ENCODE results near the gene FRMD3. TPM values are rescaled to one million over a fixed set of nuclear protein-coding genes. Genes with fewer than 3 reads are reported as not detected.

The FRMD3 gene
- total RNA-seq, 1 experiment from 2014 or later: 14.5 TPM

DNA sequence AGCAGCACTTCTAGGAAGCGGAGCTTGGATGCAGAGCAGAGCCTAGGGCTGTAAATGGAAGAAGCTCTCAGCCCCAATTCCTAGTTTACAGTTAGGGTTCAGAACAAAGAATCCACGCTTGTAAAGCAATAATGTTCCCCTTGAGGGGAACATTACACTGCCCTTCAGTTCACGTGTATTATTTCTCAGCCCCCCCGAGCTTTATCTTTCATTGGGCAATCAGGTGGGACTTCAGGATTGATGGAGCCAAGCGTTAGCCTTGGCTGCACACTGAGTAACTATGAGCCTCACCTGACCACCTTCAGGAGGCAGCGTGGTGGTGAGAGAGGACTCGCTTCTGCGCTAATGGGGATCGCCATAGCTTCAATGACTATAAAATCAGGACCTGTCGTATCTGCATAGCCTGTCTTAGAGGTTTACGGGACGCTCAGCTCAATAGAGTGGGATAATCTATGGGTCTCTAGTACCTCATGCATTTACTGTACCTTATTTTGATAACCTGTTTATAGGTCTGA, 318.2 kb downstream of the FRMD3 start:
- peak; percentile 62 for ATAC-seq
- Histone ChIP-seq H3K4me1 (ENCODE audit: control insufficient read depth, insufficient read depth, low read length) (no peaks in the 10 kb centered on the region), H3K4me3 (ENCODE audit: low read depth in 2 of 2, low read length in 2 of 2) (peak overlapping the region; percentile 70 to 73), H3K27me3 (ENCODE audit: control insufficient read depth, insufficient read depth, low read length) (no peaks in the 10 kb centered on the region), H3K36me3 (ENCODE audit: control insufficient read depth, insufficient read depth, low read length) (no peaks in the 10 kb centered on the region), H3K27ac (ENCODE audit: low read length) (peak overlapping the region; percentile 63), H3K9me3 (ENCODE audit: control insufficient read depth, insufficient read depth, low read depth, low read length) (no peaks in the 10 kb centered on the region)
- POLR2A ChIA-PET: interaction anchor here (1.0 kb wide), 1 partner anchor 410 kb away, joined by 3 read pairs; no protein-coding TSS in a partner anchor
- DNase-seq (ENCODE audit: low read depth, low spot score): no peak
- intact Hi-C loops (cut with micrococcal nuclease; ENCODE audit: unreplicated experiment) (loop anchor here (5.0 to 10.0 kb wide), 2 partner anchors 325 to 377 kb away; no protein-coding TSS in a partner anchor), in situ Hi-C loops (cut with HindIII; ENCODE audit: low pct_unique_long_range_greater_than_20kb, low sequenced_read_pairs) (no loop called here)
- BruUV-seq (replicated peaks): no TSS peak
- TF ChIP-seq SIN3A (IDR thresholded peaks at IDR 0.05; ENCODE audit: borderline replicate concordance, insufficient read depth, low read depth, low read length): no peak
- TF ChIP-seq, protein P1, sequence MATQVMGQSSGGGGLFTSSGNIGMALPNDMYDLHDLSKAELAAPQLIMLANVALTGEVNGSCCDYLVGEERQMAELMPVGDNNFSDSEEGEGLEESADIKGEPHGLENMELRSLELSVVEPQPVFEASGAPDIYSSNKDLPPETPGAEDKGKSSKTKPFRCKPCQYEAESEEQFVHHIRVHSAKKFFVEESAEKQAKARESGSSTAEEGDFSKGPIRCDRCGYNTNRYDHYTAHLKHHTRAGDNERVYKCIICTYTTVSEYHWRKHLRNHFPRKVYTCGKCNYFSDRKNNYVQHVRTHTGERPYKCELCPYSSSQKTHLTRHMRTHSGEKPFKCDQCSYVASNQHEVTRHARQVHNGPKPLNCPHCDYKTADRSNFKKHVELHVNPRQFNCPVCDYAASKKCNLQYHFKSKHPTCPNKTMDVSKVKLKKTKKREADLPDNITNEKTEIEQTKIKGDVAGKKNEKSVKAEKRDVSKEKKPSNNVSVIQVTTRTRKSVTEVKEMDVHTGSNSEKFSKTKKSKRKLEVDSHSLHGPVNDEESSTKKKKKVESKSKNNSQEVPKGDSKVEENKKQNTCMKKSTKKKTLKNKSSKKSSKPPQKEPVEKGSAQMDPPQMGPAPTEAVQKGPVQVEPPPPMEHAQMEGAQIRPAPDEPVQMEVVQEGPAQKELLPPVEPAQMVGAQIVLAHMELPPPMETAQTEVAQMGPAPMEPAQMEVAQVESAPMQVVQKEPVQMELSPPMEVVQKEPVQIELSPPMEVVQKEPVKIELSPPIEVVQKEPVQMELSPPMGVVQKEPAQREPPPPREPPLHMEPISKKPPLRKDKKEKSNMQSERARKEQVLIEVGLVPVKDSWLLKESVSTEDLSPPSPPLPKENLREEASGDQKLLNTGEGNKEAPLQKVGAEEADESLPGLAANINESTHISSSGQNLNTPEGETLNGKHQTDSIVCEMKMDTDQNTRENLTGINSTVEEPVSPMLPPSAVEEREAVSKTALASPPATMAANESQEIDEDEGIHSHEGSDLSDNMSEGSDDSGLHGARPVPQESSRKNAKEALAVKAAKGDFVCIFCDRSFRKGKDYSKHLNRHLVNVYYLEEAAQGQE (IDR thresholded peaks at IDR 0.05; ENCODE audit: insufficient read depth in 1 of 2, low read depth in 2 of 2, low read length in 1 of 2): no peak
- TF ChIP-seq, protein P2, sequence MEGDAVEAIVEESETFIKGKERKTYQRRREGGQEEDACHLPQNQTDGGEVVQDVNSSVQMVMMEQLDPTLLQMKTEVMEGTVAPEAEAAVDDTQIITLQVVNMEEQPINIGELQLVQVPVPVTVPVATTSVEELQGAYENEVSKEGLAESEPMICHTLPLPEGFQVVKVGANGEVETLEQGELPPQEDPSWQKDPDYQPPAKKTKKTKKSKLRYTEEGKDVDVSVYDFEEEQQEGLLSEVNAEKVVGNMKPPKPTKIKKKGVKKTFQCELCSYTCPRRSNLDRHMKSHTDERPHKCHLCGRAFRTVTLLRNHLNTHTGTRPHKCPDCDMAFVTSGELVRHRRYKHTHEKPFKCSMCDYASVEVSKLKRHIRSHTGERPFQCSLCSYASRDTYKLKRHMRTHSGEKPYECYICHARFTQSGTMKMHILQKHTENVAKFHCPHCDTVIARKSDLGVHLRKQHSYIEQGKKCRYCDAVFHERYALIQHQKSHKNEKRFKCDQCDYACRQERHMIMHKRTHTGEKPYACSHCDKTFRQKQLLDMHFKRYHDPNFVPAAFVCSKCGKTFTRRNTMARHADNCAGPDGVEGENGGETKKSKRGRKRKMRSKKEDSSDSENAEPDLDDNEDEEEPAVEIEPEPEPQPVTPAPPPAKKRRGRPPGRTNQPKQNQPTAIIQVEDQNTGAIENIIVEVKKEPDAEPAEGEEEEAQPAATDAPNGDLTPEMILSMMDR (IDR thresholded peaks at IDR 0.05): peak; percentile 42
- TF ChIP-seq POLR2AphosphoS5 (IDR thresholded peaks at IDR 0.05; ENCODE audit: low read depth, low read length): no peak
- CTCF ChIA-PET: interaction anchor here (0.6 to 1.8 kb wide), 6 partner anchors 11 to 404 kb away, joined by 3 to 9 read pairs (median 5); no protein-coding TSS in a partner anchor

DNA sequence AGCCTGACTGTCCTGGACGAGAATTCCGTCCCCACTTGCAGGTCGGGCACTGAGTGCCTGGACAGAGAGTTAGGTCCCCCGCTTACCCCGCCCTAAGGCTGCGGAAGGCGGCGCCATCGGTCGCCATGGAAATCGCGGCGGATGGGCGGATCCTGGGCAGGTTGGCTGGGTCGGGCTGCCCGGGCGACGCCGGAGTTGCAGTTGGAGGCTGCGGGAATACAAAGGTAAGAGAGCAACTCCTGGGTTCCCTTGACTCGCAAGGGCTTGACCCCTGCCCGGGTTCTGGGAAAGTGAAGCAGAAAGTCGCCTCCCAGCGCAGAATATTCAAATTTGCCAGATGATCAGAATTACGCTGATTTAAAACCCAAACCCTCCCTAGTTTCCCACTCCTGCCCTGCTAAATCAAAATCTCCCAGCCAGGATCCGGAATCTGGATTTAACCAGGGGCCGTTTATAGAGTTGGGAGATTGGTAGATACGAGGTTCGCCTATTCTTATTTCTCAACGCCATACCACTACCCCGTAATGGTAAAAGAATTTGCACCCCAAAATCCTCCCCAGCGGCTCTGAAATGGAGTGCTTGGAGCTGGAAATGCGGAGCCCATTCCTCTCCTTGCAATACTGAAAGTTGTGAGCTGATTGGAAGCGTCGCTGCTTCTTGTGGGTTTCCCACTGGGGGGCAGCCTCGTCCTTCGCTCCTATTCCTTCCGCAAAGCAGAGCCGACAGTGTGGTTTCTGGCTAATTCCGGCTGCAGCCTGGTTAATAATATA, 318.9 kb downstream of the FRMD3 start:
- ATAC-seq (peak; percentile 96), DNase-seq (ENCODE audit: low read depth, low spot score) (peak; percentile 28)
- no peaks in the 10 kb centered on the region for H3K9me3 ChIP-seq (ENCODE audit: control insufficient read depth, insufficient read depth, low read depth, low read length)
- ChIA-PET CTCF (interaction anchor here (0.6 to 1.8 kb wide), 6 partner anchors 12 to 405 kb away, joined by 3 to 9 read pairs (median 5); no protein-coding TSS in a partner anchor), POLR2A (interaction anchor here (1.0 kb wide), 1 partner anchor 410 kb away, joined by 3 read pairs; no protein-coding TSS in a partner anchor)
- H3K4me1 ChIP-seq (ENCODE audit: control insufficient read depth, insufficient read depth, low read length): no peaks in the 10 kb centered on the region
- H3K36me3 ChIP-seq (ENCODE audit: control insufficient read depth, insufficient read depth, low read length): no peaks in the 10 kb centered on the region
- H3K27ac ChIP-seq (ENCODE audit: low read length): peak overlapping the region; percentile 68
- BruUV-seq (replicated peaks): no TSS peak
- no peaks in the 10 kb centered on the region for H3K27me3 ChIP-seq (ENCODE audit: control insufficient read depth, insufficient read depth, low read length)
- intact Hi-C loops (cut with micrococcal nuclease; ENCODE audit: unreplicated experiment) (loop anchor here (5.0 to 10.0 kb wide), 2 partner anchors 325 to 378 kb away; no protein-coding TSS in a partner anchor), in situ Hi-C loops (cut with HindIII; ENCODE audit: low pct_unique_long_range_greater_than_20kb, low sequenced_read_pairs) (no loop called here)
- TF ChIP-seq, protein P2 (IDR thresholded peaks at IDR 0.05): peak; percentile 85
- TF ChIP-seq SIN3A (IDR thresholded peaks at IDR 0.05; ENCODE audit: borderline replicate concordance, insufficient read depth, low read depth, low read length): no peak
- peak overlapping the region; percentile 70 to 73 for H3K4me3 ChIP-seq (ENCODE audit: low read depth in 2 of 2, low read length in 2 of 2)

Data from Panc1 (cell line).